Jurkat, Clone E6-1 (cell line): ENCODE data around the gene OAT.
"Not testable (repeated sequence)": the region's sequence is repeated elsewhere in the genome, so short reads cannot be mapped to it uniquely, and the experiment has no call there.

Experiments used
- DNase-seq: peaks from one replicate; pipeline ENCODE4 v3.0.0-alpha.2; 2011; ENCODE audit warnings: low read depth, low spot score
- H3K4me3 ChIP-seq: 2 replicates; pipeline ENCODE4 v1.5.1; 2011; ENCODE audit warnings: mild to moderate bottlenecking, low read length, control low read depth, moderate library complexity

The OAT gene

GRCh38 chr10:124449170-124450011, 30.7 kb upstream of the OAT start:
- DNase-seq = no peak
- H3K4me3 ChIP-seq = no peak overlapping the region

DNA sequence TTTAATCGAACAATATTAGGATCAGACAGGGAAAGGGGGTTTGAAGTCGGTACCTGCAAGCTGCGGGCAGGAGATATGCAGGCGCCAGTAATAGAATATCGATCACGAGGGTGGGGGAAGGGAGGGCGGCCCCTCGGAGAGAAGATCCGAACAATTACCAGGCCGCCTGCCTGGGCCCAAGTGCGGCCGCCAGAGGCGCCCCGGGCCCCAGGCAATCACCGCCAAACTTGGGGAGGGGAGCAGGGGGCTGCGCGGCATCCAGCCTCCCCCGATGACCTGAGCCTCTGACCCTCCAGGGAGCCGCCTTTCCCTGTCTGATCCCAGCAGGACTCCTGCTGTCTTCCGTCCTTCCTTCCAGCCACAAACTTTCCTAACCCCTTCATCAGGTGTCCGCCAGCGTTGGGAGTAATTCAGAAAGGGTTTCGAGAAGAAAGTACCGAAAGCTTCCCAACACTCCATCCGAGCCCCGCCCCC, 30.0 kb upstream of the OAT start:
- no peak overlapping the region for H3K4me3 ChIP-seq
- DNase-seq = no peak

- no peak for DNase-seq
- H3K4me3 ChIP-seq = no peak overlapping the region
Observed at GRCh38 chr10:124447751-124448466, 29.2 kb upstream of the OAT start.

GRCh38 chr10:124446830-124447750, 28.4 kb upstream of the OAT start:
- no peak overlapping the region for H3K4me3 ChIP-seq

GRCh38 chr10:124441694-124442093, 23.0 kb upstream of the OAT start:
- not testable (repeated sequence) for H3K4me3 ChIP-seq, DNase-seq

More at GRCh38 chr10:124446830-124447750, 28.4 kb upstream of the OAT start:
- no peak for DNase-seq

DNA sequence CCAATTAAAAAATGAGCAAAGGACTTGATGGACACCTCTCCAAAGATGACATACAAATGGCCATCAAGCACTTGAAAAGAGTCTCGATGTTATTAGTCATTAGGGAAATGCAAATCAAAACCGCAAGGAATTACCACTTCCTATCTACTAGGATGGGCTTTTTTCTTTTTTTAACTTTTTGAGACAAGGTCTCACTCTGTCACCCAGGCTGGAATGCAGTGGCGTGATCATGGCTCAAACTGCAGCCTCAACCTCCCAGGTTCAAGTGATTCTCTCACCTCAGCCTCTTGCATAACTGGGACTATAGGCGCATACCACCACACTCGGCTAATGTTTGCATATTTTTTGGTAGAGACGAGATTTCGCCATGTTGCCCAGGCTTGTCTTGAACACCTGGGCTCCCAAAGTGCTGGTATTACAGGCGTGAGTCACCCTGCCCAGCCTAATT, 17.5 kb upstream of the OAT start:
- no peak overlapping the region for H3K4me3 ChIP-seq
- DNase-seq = no peak

DNA sequence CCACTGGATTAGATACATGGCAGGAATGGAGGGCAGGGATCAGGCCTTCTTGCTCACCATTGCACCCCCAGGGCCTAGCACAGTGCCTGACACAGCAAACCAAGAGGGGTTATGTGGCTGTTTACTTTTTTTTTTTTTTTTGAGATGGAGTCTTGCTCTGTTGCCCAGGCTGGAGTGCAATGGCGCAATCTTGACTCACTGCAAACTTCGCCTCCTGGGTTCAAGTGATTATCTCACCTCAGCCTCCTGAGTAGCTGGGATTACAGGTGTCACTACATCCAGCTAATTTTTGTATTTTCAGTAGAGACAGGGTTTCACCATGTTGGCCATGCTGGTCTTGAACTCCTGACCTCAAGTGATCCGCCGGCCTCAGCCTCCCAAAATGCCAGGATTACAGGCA, 17.0 kb upstream of the OAT start:
- H3K4me3 ChIP-seq, DNase-seq: not testable (repeated sequence)

DNA sequence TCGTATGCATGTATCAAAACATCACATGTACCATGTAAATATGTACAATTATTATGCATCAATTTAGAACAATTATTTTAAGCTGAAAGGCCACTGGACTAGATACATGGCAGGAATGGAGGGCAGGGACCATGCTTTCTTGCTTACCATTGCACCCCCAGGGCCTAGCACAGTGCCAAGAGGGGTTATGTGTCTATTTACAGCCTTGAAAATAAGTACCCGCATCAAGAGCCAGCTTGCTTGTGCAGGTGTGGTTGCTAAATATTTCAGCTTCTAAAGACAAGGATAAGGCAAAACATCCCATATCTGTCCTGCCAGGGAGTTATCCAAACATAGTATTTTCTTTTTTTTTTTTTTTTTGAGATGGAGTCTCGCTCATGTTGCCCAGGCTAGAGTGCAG, 14.7 kb upstream of the OAT start:
- DNase-seq = no peak
- no peak overlapping the region for H3K4me3 ChIP-seq

GRCh38 chr10:124430077-124430476, 11.4 kb upstream of the OAT start:
- no peak for DNase-seq
- no peak overlapping the region for H3K4me3 ChIP-seq

DNA sequence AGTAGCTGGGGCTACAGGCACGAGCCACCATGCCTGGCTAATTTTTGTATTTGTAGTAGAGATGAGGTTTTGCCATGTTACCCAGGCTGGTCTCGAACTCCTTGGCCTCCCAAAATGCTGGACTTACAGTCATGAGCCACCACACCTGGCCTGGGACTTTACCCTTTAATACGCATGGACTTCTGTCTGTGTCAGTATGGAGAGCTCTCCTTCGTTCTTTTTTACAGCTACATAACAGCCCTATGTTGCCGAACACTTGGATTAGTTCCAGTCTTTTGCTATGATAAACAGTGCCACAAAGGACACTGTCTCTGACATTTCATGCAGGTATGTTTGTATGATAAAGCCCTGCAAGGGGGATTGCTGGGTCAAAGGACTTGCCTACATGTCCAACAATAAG, 10.9 kb upstream of the OAT start:
- DNase-seq = no peak

GRCh38 chr10:124428207-124428777, 9.6 kb upstream of the OAT start:
- no peak overlapping the region for H3K4me3 ChIP-seq
- DNase-seq = no peak

More for the DNA sequence above, 10.9 kb upstream of the OAT start:
- no peak overlapping the region for H3K4me3 ChIP-seq

DNA sequence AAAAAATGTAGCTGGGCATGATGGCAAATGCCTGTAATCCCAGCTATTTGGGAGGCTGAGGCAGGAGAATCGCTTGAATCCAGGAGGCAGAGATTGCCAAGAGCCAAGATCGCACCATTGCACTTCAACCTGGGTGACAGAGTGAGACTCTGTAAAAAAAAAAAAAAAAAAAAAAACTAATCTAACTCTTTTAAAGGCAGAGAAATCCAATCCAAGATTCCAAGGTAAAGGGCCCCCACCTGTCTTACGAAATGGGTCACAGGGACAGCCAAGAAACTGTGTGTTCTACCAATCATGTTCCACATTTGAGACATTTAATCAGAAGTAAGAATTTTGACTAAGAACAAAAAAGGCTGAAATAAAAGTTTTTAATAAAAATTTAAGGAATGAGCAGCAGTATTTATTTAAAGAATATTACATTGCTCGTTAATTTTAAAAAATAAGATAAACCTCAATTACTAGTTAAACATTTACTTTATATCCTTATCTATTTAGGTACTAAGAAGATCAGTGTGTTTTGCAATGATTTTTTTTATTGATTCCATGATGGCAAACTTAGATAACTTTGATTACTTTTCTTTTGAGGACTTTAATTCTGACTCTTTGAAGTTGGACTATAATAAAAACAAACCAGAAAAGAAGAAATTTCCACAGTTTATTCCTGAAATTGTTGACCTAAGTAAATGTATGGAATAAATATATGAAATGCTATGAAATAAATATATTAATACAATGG, 6.7 kb upstream of the OAT start:
- no peak for DNase-seq
- no peak overlapping the region for H3K4me3 ChIP-seq

DNA sequence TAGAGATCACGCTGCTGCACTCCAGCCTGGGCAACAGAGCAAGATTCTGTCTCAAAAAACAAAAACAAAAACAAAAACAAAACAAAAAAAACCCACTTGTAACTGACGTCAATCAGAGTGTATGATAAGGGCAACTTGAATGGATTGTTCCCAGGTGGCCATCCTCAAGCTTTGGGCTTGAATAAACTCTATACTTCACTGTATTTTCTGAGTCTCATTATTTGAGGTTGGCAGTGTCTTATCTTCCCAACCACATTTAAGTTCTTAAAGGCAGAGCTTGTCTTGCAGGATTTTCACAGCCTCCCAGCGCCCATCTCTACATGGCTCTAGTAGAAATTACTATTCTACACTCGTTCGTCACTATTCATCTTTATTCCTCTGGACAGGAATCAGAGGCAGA, 5.1 kb upstream of the OAT start:
- no peak overlapping the region for H3K4me3 ChIP-seq
- DNase-seq = no peak

- DNase-seq = no peak
- no peak overlapping the region for H3K4me3 ChIP-seq
Observed at GRCh38 chr10:124422742-124423141, 4.0 kb upstream of the OAT start.

DNA sequence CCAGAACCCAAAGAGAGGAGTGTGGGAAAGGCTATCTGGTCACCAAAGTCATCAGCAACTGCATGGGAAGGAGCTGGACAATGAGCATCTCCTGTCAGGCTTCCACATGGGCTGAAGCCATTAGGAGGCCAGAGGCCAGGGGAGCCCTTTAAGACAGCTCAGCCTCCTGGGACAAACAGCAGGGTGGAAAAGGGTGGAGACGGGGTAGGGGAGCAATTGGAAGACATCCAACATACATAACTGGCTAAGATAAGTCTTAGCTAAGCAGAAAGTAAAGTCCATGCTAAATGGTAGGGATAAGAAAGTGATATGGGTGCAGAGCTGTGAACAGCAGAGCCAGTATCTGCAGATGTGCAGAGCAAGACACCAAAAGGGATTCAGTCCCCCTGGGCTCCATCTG, 1.5 kb upstream of the OAT start:
- DNase-seq = no peak
- no peak overlapping the region for H3K4me3 ChIP-seq

DNA sequence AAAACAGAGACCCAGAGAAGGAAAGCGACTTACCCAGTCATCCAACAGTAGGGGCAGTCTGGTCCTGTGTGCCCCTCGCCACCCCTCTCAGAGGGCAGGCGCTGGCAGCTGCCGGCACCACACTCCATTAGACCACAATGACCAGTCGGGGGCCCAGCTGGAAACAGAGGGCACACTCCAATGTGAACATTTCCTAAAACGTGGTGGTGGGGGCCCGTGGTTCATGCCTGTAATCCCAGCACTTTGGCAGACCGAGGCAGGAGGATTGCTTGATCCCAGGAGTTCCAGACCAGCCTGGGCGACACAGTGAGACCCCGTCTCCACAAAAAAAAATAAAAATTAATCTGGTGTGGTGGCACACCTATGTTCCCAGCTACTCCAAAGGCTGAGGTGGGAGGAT, 912 bp upstream of the OAT start:
- DNase-seq = no peak
- no peak overlapping the region for H3K4me3 ChIP-seq

GRCh38 chr10:124417895-124418725, 613 bp downstream of the OAT start:
- peak overlapping the region; percentile 60 for H3K4me3 ChIP-seq
- no peak for DNase-seq

DNA sequence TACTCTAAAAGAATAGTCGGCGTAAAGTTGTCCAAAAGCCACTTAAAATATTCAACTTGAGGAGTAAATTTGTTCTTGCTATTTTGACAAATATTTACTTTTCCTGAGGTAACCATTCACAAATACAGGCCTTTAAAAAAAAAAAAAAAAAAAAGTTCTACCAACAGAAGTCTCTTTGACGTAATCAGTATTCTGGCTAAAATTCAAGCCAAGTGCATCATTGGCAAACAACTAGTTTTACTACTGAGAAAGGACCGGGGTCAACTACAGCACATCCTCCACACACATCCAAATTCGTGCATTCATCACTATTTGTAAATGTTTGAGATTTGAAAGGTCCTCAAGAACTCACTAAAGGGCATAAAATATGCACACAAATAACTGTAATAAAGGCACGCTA, 2.0 kb downstream of the OAT start:
- no peak for DNase-seq
- no peak overlapping the region for H3K4me3 ChIP-seq
